Measurements from ENCODE around the gene TMPRSS4. TPM values are rescaled to one million over a fixed set of nuclear protein-coding genes. Genes with fewer than 3 reads are reported as not detected.

TMPRSS4 gene
- total RNA-seq (2022; extraction: Qiagen RNA extraction; ENCODE audit: low read depth) = not detected in 5 replicates

DNA sequence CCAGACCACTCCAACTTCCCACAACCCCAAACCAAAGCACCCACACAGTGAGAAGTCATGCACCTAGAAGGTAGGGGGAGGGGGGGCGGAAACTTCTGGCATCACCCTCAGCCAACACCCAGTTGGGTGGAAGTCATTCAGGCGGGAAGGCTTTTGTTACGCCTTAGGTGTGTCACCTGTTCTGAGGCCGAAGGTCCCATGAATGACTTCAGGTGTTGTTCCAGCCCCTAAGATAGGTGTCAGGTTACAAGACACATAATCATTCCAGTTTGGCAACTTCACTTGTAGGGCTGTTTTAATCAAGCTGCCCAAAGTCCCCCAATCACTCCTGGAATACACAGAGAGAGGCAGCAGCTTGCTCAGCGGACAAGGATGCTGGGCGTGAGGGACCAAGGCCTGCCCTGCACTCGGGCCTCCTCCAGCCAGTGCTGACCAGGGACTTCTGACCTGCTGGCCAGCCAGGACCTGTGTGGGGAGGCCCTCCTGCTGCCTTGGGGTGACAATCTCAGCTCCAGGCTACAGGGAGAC is at the start of gene TMPRSS4:
TMPRSS4 (plus strand) TSS at position 325 of the 528 bp plus-strand sequence. CDS start 225 bp downstream, outside the sequence.

GRCh38 chr11:118086913-118087768 is 10.3 kb downstream of the TMPRSS4 start, which contains the start of gene SMIM35:
TSS of gene SMIM35 (minus strand) at chr11:118086963. CDS start at chr11:118086757, 206 bp downstream.

GRCh38 chr11:118152552-118153471 is 75.9 kb downstream of the TMPRSS4 start, which contains the start of gene SCN4B:
TSS of gene SCN4B (minus strand) at chr11:118152823. CDS start at chr11:118152673, 150 bp downstream.

Other genes starting within 250 kb of the TMPRSS4 start
- gene FXYD6, start 200.4 kb upstream of the TMPRSS4 start, total RNA-seq (2022; extraction: Qiagen RNA extraction; ENCODE audit: low read depth) = 0.16 to 0.36 TPM (median 0.30 TPM) in 4 of 5 replicates, not detected in the other
- not detected in 5 replicates for gene TMPRSS13, start 147.7 kb upstream of the TMPRSS4 start, total RNA-seq (2022; extraction: Qiagen RNA extraction; ENCODE audit: low read depth)
- 0.05 to 0.14 TPM (median 0.09 TPM) in 4 of 5 replicates, not detected in the other for gene IL10RA, start 90.7 kb upstream of the TMPRSS4 start, total RNA-seq (2022; extraction: Qiagen RNA extraction; ENCODE audit: low read depth)
- not detected in 5 replicates for gene SMIM35, start 9.9 kb downstream of the TMPRSS4 start, total RNA-seq (2022; extraction: Qiagen RNA extraction; ENCODE audit: low read depth)
- gene SCN4B, start 75.7 kb downstream of the TMPRSS4 start, total RNA-seq (2022; extraction: Qiagen RNA extraction; ENCODE audit: low read depth) = 0.02 to 0.11 TPM (median 0.03 TPM) in 3 of 5 replicates, not detected in the others
- not detected in 5 replicates for gene SCN2B, start 99.6 kb downstream of the TMPRSS4 start, total RNA-seq (2022; extraction: Qiagen RNA extraction; ENCODE audit: low read depth)
- not detected in 5 replicates for gene JAML, start 147.9 kb downstream of the TMPRSS4 start, total RNA-seq (2022; extraction: Qiagen RNA extraction; ENCODE audit: low read depth)
- gene MPZL3, start 175.3 kb downstream of the TMPRSS4 start, total RNA-seq (2022; extraction: Qiagen RNA extraction; ENCODE audit: low read depth) = 0.19 to 0.50 TPM (median 0.31 TPM) in 5 replicates
- 0.07 to 0.09 TPM in 2 of 5 replicates, not detected in the others for gene MPZL2, start 187.2 kb downstream of the TMPRSS4 start, total RNA-seq (2022; extraction: Qiagen RNA extraction; ENCODE audit: low read depth)
- not detected in 5 replicates for gene CD3E, start 227.7 kb downstream of the TMPRSS4 start, total RNA-seq (2022; extraction: Qiagen RNA extraction; ENCODE audit: low read depth)

Data from A549 treated with GW870086 at 1 μM for 4 hours (cell line).